ENCODE data around the gene FOXL2NB.

GRCh38 chr3:138942861-138943623, 4.0 kb upstream of the FOXL2NB start:
- TF ChIP-seq POLR2AphosphoS5 (IDR thresholded peaks at IDR 0.05; ENCODE audit: insufficient read depth in 1 of 2, low read depth in 1 of 2) (no peak), CTCF (IDR thresholded peaks at IDR 0.05) (no peak), POLR2A (IDR thresholded peaks at IDR 0.05) (no peak)
